GM18870 (cell line): ENCODE data around the gene TDRD9.

Experiments
- ATAC-seq: cut with Tn5 transposase; IDR thresholded peaks from one replicate; pipeline ENCODE4 v1.9.1; 2021; ENCODE audit warnings: moderate library complexity; ENCODE audit not compliant: unreplicated experiment

TDRD9 gene

GRCh38 chr14:104087981-104088850, 160.0 kb downstream of the TDRD9 start:
- no peak for ATAC-seq

- no peak for ATAC-seq
Observed at GRCh38 chr14:104090071-104090748, 162.0 kb downstream of the TDRD9 start.

DNA sequence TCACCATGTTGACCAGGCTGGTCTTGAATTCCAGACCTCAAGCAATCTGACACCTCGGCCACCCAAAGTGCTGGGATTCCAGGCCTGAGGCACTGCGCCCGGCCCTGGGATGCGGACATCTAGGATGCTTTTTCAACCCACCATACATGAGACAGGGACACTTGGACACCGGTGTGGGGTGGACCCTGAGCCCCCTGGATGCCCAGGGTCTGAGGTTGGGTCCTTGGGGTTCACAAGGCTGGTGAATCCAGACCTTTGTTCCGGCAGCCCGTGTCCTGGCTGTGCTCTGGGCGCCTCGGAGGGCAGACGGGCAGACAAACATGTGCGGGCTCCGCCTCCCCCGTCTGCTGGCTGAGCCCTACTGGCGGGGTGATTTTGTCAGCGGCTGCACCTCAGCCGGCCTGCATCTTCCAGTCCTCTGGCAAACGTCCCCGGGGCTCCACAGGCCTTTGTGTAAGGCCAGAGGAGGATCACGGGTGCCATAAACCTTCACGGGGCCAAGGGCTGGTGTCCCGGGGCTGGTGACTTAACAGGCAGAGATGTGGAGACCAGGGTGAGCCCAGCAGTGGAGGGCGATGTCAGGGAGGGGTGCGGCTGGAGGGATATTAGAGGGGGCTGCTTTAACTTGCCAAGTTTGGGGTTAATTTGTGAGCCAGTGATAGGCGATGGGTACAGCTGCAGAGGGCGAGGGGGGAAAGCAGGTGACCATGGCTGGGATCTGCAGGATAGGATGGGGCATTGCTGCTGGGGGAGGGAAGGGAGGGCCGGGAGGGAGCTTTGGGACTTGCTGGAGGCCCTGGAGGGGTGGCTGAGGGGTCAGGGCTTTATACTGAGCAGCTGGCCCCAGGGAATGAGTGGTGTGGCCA, 163.0 kb downstream of the TDRD9 start:
- no peak for ATAC-seq

GRCh38 chr14:104091927-104092771, 163.9 kb downstream of the TDRD9 start:
- no peak for ATAC-seq

DNA sequence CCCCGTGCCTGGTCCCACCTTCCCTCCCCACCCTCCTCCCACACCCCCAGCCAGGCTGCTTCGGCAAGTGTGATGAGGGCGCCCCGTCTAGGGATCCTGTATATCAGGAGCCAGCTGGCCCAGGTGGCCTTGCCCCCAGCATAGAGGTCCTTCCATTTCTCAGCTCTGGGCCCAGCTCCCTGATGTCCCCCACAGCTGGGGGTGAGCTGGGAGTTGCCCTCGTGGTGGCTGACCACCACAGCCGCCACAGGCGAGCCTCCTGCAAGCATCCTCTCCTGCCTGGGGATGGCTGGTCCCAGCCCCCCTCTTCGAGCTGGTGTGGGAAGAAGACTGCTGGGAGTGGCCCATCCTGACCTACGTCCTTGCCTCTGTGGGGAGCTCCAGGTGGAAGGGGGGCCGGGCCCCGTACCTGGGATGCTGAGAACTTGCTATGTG, 164.7 kb downstream of the TDRD9 start:
- ATAC-seq = no peak

DNA sequence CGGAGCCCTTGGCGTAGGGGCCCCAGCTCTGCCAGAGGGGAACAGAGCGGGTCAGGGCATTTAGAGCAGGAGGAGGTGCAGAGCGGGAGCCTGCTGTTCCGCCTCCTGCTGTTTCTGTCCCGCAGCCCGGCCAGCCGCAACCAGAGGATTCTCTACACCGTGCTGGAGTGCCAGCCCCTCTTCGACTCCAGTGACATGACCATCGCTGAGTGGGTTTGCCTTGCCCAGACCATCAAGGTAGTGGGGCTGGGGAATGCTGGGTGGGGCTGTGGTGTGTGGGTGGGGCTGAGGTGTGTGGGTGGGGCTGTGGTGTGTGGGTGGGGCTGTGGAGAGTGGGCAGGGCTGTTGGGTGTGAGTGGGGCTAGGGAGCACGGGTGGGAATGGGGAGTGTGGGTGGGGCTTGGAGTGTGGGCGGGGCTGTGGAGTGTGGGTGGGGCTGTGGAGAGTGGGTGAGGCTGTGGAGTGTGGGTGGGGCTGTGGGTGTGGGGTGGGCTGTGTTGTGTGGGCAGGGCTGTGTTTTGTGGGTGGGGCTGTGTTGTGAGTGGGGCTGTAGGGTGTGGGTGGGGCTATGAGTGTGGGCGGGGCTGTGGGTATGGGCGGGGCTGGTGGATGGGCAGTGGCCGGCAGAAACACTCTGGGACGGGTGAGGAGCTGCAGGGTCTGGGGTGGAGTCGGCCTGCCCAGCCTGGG, 165.3 kb downstream of the TDRD9 start:
- no peak for ATAC-seq

GRCh38 chr14:104094056-104094708, 165.9 kb downstream of the TDRD9 start:
- no peak for ATAC-seq

DNA sequence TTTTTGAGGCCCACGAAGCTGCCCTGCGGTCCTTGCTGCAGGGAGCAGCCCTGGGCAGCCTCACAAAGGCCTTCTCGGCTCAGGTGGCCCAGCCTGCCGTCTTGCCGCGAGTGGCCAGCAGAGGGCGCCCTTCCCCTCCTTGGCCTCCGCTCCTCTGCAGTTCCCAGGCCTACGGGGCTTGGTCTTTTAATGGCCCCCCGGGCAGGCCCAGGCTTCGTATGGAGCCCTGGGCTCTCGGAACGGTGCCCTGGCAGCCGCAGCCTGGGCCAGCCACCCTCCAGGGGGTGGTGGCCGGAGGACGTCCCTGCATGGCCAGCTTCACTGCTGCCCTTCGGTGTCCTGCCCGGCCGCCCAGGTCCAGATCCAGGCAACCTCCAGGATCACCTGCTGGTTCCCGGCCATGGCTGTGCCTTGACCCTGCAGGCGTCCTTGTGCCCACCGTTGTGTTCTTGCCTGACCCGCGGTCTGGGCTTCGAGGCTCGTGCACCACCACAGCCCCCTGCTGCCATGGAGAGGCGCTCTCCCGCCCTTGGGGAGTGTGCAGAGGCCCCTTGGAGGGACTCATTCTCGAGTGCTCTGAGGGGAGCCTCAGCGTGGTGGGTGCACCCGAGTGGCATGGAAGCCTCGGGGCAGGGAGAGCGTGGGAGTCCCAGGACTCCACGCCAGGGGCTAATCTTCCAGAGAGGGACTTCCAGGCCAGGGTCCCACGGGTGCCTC, 166.6 kb downstream of the TDRD9 start:
- ATAC-seq = no peak

DNA sequence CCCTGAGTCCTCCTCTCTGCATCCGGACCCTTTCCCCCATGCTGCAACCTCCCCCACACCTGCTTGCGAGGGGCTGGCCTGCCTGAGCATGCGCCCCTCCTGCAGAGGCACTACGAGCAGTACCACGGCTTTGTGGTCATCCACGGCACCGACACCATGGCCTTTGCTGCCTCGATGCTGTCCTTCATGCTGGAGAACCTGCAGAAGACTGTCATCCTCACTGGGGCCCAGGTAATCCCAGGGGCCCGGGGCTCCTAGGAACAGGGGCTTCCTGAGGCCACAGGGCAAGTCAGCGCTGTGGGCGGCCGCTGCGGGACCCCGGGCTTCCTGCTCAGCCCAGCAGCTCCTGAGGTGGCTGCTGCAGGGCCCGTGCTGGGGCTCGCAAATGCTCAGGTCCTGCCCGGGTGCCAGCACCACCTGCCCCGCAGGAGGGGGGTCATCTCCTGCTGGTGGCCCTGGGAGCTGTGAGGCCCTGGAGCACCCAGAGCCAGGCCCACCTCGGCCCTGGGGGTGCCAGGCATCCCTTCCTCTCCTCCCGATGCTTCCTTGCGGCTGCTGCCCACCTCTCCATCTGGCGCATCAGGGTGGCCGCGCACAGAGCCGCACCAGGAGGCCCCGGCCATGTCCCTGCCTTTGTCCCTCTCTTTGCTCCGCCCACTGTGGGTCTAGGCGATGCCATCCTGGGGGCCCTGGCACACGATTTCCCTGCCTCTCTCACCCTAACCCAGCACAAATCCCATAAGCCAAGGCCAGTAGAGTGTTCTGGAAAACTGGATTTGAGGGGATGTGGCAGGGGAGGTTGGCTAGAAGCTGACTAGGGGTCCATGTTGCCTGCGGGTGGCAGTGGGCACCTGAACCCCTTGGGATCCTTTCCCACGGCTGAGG, 167.4 kb downstream of the TDRD9 start:
- ATAC-seq = no peak

- ATAC-seq = no peak
Observed at GRCh38 chr14:104096318-104096717, 168.1 kb downstream of the TDRD9 start.

- ATAC-seq = no peak
Observed at GRCh38 chr14:104096751-104097700, 168.8 kb downstream of the TDRD9 start.

DNA sequence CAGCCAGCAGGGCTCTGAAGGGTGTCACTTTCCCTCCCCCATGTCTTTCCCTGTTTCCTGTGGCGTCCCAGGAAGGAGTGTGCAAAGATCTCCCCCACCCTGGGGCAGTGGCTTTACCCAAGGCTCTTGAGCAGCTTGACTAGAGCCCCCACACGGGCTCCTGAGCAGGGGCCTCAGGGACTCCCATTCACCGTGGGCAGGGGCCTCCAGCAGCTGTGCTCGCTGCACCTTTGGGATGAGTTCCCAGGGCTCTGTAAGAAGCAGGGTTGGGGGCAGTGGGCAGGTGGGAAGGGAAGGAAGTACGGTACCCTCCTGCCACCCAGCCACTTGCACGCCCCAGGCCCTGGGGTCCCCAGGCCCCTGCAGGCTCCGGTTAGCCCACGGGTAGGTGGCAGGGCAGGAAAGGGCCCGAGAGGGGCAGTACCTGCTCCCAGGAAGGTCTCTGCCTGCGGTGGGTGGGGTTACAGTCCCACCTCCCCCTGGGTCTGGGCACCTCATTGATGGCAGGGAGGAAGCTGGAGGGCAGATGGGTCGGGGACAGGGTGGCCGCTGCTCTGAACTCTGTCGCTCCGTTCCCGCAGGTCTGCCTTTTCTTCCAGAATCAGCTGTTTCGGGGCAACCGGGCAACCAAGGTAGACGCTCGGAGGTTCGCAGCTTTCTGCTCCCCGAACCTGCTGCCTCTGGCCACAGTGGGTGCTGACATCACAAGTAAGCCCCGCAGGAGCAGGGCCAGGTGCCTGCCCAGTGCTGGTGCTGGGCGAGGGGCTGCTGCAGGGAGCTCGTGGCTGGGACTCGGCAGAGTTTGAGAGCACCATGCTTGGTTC, 170.2 kb downstream of the TDRD9 start:
- no peak for ATAC-seq

GRCh38 chr14:104099096-104100041, 171.1 kb downstream of the TDRD9 start:
- no peak for ATAC-seq
